Dermis microvascular lymphatic vessel endothelial cell (primary cell): ENCODE data around the gene RBM17. TPM values are rescaled to one million over a fixed set of nuclear protein-coding genes. Genes with fewer than 3 reads are reported as not detected.
"Not testable (repeated sequence)": the region's sequence is repeated elsewhere in the genome, so short reads cannot be mapped to it uniquely, and the experiment has no call there.

Experiments used
- DNase-seq, 2 donors: peaks; one replicate each; pipeline versions ENCODE4 v3.0.0 to v3.0.0-alpha.2; 2010; ENCODE audit warnings: low read depth in 2 of 2
- total RNA-seq: library from RNA; depleted of rRNA; stranded (reverse); fragments of >200 nt; gene quantifications from 2 replicates; pipeline ENCODE4 v1.2.1, GENCODE V29; 2014

The RBM17 gene
- total RNA-seq, 1 donor from 2014 or later, result 25.9 TPM

GRCh38 chr10:6079044-6079443 lies 9.8 kb upstream of the RBM17 start:
- DNase-seq, result no peak

- DNase-seq, result no peak
Measured at GRCh38 chr10:6080417-6080973, 8.3 kb upstream of the RBM17 start.

GRCh38 chr10:6082496-6083395 lies 6.1 kb upstream of the RBM17 start:
- peak in 1 of 2 donors; percentile 45 for DNase-seq

- peak; percentile 75 to 92 for DNase-seq
Measured at GRCh38 chr10:6083523-6084475, 5.0 kb upstream of the RBM17 start.

- DNase-seq, result peak; percentile 93 to 94
Measured at GRCh38 chr10:6086375-6087233, 2.2 kb upstream of the RBM17 start.

- peak in 1 of 2 donors; percentile 25 for DNase-seq
Measured at GRCh38 chr10:6089334-6090219, 743 bp downstream of the RBM17 start.

- DNase-seq, result peak in 1 of 2 donors; percentile 89
Measured at GRCh38 chr10:6091630-6092029, 2.8 kb downstream of the RBM17 start.

GRCh38 chr10:6092731-6093130 lies 3.9 kb downstream of the RBM17 start:
- no peak for DNase-seq

- DNase-seq, result no peak
Measured at GRCh38 chr10:6095810-6096570, 7.2 kb downstream of the RBM17 start.

- no peak for DNase-seq
Measured at GRCh38 chr10:6097063-6097462, 8.2 kb downstream of the RBM17 start.

- DNase-seq, result no peak
Measured at GRCh38 chr10:6098156-6098555, 9.3 kb downstream of the RBM17 start.

- no peak for DNase-seq
Measured at GRCh38 chr10:6100370-6100769, 11.5 kb downstream of the RBM17 start.

- DNase-seq, result no peak
Measured at GRCh38 chr10:6101181-6101580, 12.3 kb downstream of the RBM17 start.

GRCh38 chr10:6102128-6102527 lies 13.3 kb downstream of the RBM17 start:
- no peak for DNase-seq

GRCh38 chr10:6103591-6103990 lies 14.8 kb downstream of the RBM17 start:
- peak in 1 of 2 donors; percentile 52 for DNase-seq

GRCh38 chr10:6107616-6108015 lies 18.8 kb downstream of the RBM17 start:
- not testable (repeated sequence) for DNase-seq

- no peak for DNase-seq
Measured at GRCh38 chr10:6108072-6108471, 19.2 kb downstream of the RBM17 start.

- peak; percentile 54 to 67 for DNase-seq
Measured at GRCh38 chr10:6108631-6109443, 20.0 kb downstream of the RBM17 start.
